NCI-H1105 treated with DMSO at 0.1 percent for 48 hours (cell line): ENCODE results near the gene DQX1.
A peak's percentile ranks its signal among the peaks of the same experiment; 100 is the strongest.
"Not testable (repeated sequence)": the region's sequence is repeated elsewhere in the genome, so short reads cannot be mapped to it uniquely, and the experiment has no call there.

Source experiments
- DNase-seq: peaks from one replicate; lab custom pipeline; 2025; lab: John Stamatoyannopoulos, UW

Gene DQX1

GRCh38 chr2:74491648-74492544 is 34.1 kb downstream of the DQX1 start:
- no peak for DNase-seq

- no peak for DNase-seq
These were observed 36.1 kb downstream of the DQX1 start for GRCh38 chr2:74489906-74490305.

- DNase-seq = no peak
These were observed 37.2 kb downstream of the DQX1 start for GRCh38 chr2:74488643-74489481.

- no peak for DNase-seq
These were observed 39.9 kb downstream of the DQX1 start for GRCh38 chr2:74486141-74486540.

GRCh38 chr2:74483675-74484164 is 42.3 kb downstream of the DQX1 start:
- DNase-seq = not testable (repeated sequence)

GRCh38 chr2:74482801-74483674 is 43.0 kb downstream of the DQX1 start, which contains the start of the genes CCDC142 and TTC31:
TSS of gene CCDC142 (minus strand) at chr2:74482998. CDS start at chr2:74482837, 161 bp downstream.
TSS of gene TTC31 (plus strand) at chr2:74483081. CDS start at chr2:74483096, 15 bp downstream.
- DNase-seq = peak; percentile 94

- DNase-seq = peak; percentile 53
These were observed 43.9 kb downstream of the DQX1 start for GRCh38 chr2:74481961-74482800.

- no peak for DNase-seq
These were observed 44.6 kb downstream of the DQX1 start for GRCh38 chr2:74481431-74481830.

GRCh38 chr2:74474899-74475298 is 51.1 kb downstream of the DQX1 start:
- no peak for DNase-seq

GRCh38 chr2:74474481-74474880 is 51.5 kb downstream of the DQX1 start:
- no peak for DNase-seq

- no peak for DNase-seq
These were observed 53.1 kb downstream of the DQX1 start for GRCh38 chr2:74472945-74473258.

GRCh38 chr2:74472086-74472944 is 53.7 kb downstream of the DQX1 start, which contains the start of gene MRPL53:
TSS of gene MRPL53 (minus strand) at chr2:74472680. CDS start at chr2:74472660, 20 bp downstream.
- peak; percentile 89 for DNase-seq

- DNase-seq = no peak
These were observed 54.5 kb downstream of the DQX1 start for GRCh38 chr2:74471332-74472065.

GRCh38 chr2:74470742-74471141 is 55.3 kb downstream of the DQX1 start:
- not testable (repeated sequence) for DNase-seq
